ENCODE results near the gene WIPF3.

GRCh38 chr7:29839302-29839701 is 33.0 kb downstream of the WIPF3 start:
- no peak for TF ChIP-seq EZH2phosphoT487 (IDR thresholded peaks at IDR 0.05; ENCODE audit: insufficient read depth, low read depth)
- TF ChIP-seq EZH2 (IDR thresholded peaks at IDR 0.05; ENCODE audit: insufficient read depth, poor library complexity, severe bottlenecking): no peak

All from GM23248 (cell line).